Esophagus squamous epithelium (tissue), 4 donors: Measurements from ENCODE around the gene TRMT11.

Experiments used
- CTCF ChIP-seq, 6 experiments: fragments of 450-650 bp in 4 of 6; fragments of 200-600 bp in 2 of 6; sonication (generic) in 2 of 6; IDR thresholded peaks; one replicate each; pipeline ENCODE4 v1.5.1; 2016 to 2019; ENCODE audit warnings: antibody characterized with exemption in 6 of 6, mild to moderate bottlenecking in 4 of 6, moderate library complexity in 4 of 6
- POLR2A ChIP-seq, 4 donors: fragments of 450-650 bp; IDR thresholded peaks; one replicate each; pipeline ENCODE4 v1.6.1; 2017; ENCODE audit warnings: antibody characterized with exemption in 4 of 4, mild to moderate bottlenecking in 4 of 4, moderate library complexity in 3 of 4

GRCh38 chr6:126077810-126078776 lies 91.8 kb downstream of the TRMT11 start:
- TF ChIP-seq CTCF (IDR thresholded peaks at IDR 0.05) (no peak), POLR2A (IDR thresholded peaks at IDR 0.05) (no peak)
